ENCODE measurements around the gene DCHS2. TPM values are rescaled to one million over a fixed set of nuclear protein-coding genes. Genes with fewer than 3 reads are reported as not detected.

The DCHS2 gene
- total RNA-seq, 1 donor from 2014 or later = not detected

GRCh38 chr4:154466336-154466735 lies 25.3 kb downstream of the DCHS2 start:
- Histone ChIP-seq H3K4me1 (no peaks in the 10 kb centered on the region), H3K4me3 (no peak overlapping the region), H3K27ac (no peak overlapping the region), H3K36me3 (no peaks in the 10 kb centered on the region), H3K27me3 (no peaks in the 10 kb centered on the region), H3K9me3 (no peaks in the 10 kb centered on the region)
- no peak for DNase-seq (ENCODE audit: low spot score in 2 of 2)
- no peak for TF ChIP-seq CTCF (IDR thresholded peaks at IDR 0.05)
- intact Hi-C loops (cut with DNase I) = no loop called here

GRCh38 chr4:154465085-154465484 lies 26.5 kb downstream of the DCHS2 start:
- intact Hi-C loops (cut with DNase I) = no loop called here
- Histone ChIP-seq H3K9me3 (no peaks in the 10 kb centered on the region), H3K4me3 (no peak overlapping the region), H3K4me1 (no peaks in the 10 kb centered on the region), H3K36me3 (no peaks in the 10 kb centered on the region), H3K27ac (no peak overlapping the region), H3K27me3 (no peaks in the 10 kb centered on the region)
- DNase-seq (ENCODE audit: low spot score in 2 of 2) = no peak
- no peak for TF ChIP-seq CTCF (IDR thresholded peaks at IDR 0.05)

- DNase-seq (ENCODE audit: low spot score in 2 of 2) = no peak
- intact Hi-C loops (cut with DNase I) = no loop called here
- H3K4me1 ChIP-seq = no peaks in the 10 kb centered on the region
- no peaks in the 10 kb centered on the region for H3K36me3 ChIP-seq
- no peak overlapping the region for H3K4me3 ChIP-seq
- no peak overlapping the region for H3K27ac ChIP-seq
- no peaks in the 10 kb centered on the region for H3K9me3 ChIP-seq
- TF ChIP-seq CTCF (IDR thresholded peaks at IDR 0.05) = no peak
- H3K27me3 ChIP-seq = no peaks in the 10 kb centered on the region
These were observed 26.9 kb downstream of the DCHS2 start for GRCh38 chr4:154464654-154465053.

GRCh38 chr4:154462081-154462810 lies 29.4 kb downstream of the DCHS2 start:
- H3K36me3 ChIP-seq = no peaks in the 10 kb centered on the region
- H3K9me3 ChIP-seq = no peaks in the 10 kb centered on the region
- no peak for TF ChIP-seq CTCF (IDR thresholded peaks at IDR 0.05)
- no peaks in the 10 kb centered on the region for H3K4me1 ChIP-seq
- intact Hi-C loops (cut with DNase I) = no loop called here
- no peak overlapping the region for H3K4me3 ChIP-seq
- no peak for DNase-seq (ENCODE audit: low spot score in 2 of 2)
- no peak overlapping the region for H3K27ac ChIP-seq
- no peaks in the 10 kb centered on the region for H3K27me3 ChIP-seq

- no peaks in the 10 kb centered on the region for H3K27me3 ChIP-seq
- no peak overlapping the region for H3K27ac ChIP-seq
- no peak for TF ChIP-seq CTCF (IDR thresholded peaks at IDR 0.05)
- no peak for DNase-seq (ENCODE audit: low spot score in 2 of 2)
- no peaks in the 10 kb centered on the region for H3K36me3 ChIP-seq
- intact Hi-C loops (cut with DNase I) = no loop called here
- H3K9me3 ChIP-seq = no peaks in the 10 kb centered on the region
- H3K4me1 ChIP-seq = no peaks in the 10 kb centered on the region
- no peak overlapping the region for H3K4me3 ChIP-seq
These were observed 34.1 kb downstream of the DCHS2 start for GRCh38 chr4:154457471-154457870.

- no peak for TF ChIP-seq CTCF (IDR thresholded peaks at IDR 0.05)
- intact Hi-C loops (cut with DNase I) = no loop called here
- H3K9me3 ChIP-seq = no peaks in the 10 kb centered on the region
These were observed 34.7 kb downstream of the DCHS2 start for GRCh38 chr4:154456889-154457288.

More at GRCh38 chr4:154456889-154457288, 34.7 kb downstream of the DCHS2 start:
- DNase-seq (ENCODE audit: low spot score in 2 of 2) = no peak
- no peak overlapping the region for H3K27ac ChIP-seq
- H3K4me1 ChIP-seq = no peaks in the 10 kb centered on the region
- H3K36me3 ChIP-seq = no peaks in the 10 kb centered on the region
- no peaks in the 10 kb centered on the region for H3K27me3 ChIP-seq
- H3K4me3 ChIP-seq = no peak overlapping the region
